H1 (cell line): Measurements from ENCODE around the gene CENPC. TPM values are rescaled to one million over a fixed set of nuclear protein-coding genes. Genes with fewer than 3 reads are reported as not detected.

Experiments used
- CHD2 ChIP-seq: IDR thresholded peaks from 2 replicates; pipeline ENCODE4 v1.6.1; 2012; ENCODE audit warnings: low read length, improper control_type of control experiment
- CTCF ChIP-seq, 3 experiments: IDR thresholded peaks; 1 replicate in 2 of 3; 2 replicates in 1 of 3; pipeline versions ENCODE4 v1.5.1 to v1.6.1; 2011; ENCODE audit warnings: low read length in 3 of 3, mild to moderate bottlenecking in 3 of 3, inconsistent platforms in 2 of 3, low read depth in 1 of 3, moderate library complexity in 1 of 3; ENCODE audit not compliant: insufficient read depth in 1 of 3; ENCODE audit errors: control extremely low read depth in 1 of 3
- SIRT6 ChIP-seq: IDR thresholded peaks from one replicate; pipeline ENCODE4 v1.7.1; 2012; ENCODE audit warnings: low read length, inconsistent platforms
- TBP ChIP-seq: IDR thresholded peaks from 2 replicates; pipeline ENCODE4 v1.6.1; 2011; ENCODE audit warnings: low read depth, low read length, improper control_type of control experiment
- polyA plus RNA-seq, 7 experiments: library from polyadenylated mRNA; depleted of rRNA in 3 of 7; stranded (reverse) in 5 of 7; unstranded in 2 of 7; fragments of >200 nt in 5 of 7; fragments of 200-250 nt in 2 of 7; gene quantifications; 1 replicate in 5 of 7; 2 replicates in 1 of 7; 4 replicates in 1 of 7; pipeline versions ENCODE4 v1.2.1 to v1.2.3, GENCODE V29; 2011 to 2013; ENCODE audit warnings: missing spikeins in 2 of 7, mixed read lengths in 2 of 7
- total RNA-seq: library from RNA; stranded (reverse); fragmentation: NEBNext Ultra II Directional; extraction: Animal tissue kit (Norgen Biotek cat#: 25700); gene quantifications from 2 replicates; pipeline ENCODE4 v1.2.1, GENCODE V29; 2021

Gene CENPC
- total and polyA plus RNA-seq, 2 of the 8 experiments (the other 6 are each of a cell fraction or from before 2014, with no cell fraction given), result 2.8 to 15.7 TPM

GRCh38 chr4:67535280-67535840, 9.9 kb downstream of the CENPC start (continued):
- TF ChIP-seq TBP (no peak), CHD2 (no peak), SIRT6 (no peak), CTCF (IDR thresholded peaks at IDR 0.05; ENCODE audit: control extremely low read depth in 1 of 3, insufficient read depth in 1 of 3, low read depth in 1 of 3, low read length in 3 of 3) (no peak)
